AG09309 (cell line): ENCODE data around the gene OXTR.

Experiments
- DNase-seq: peaks from one replicate; pipeline ENCODE4 v3.0.0-alpha.2; 2010; ENCODE audit warnings: low read depth
- H3K4me3 ChIP-seq: 2 replicates; pipeline ENCODE4 v1.5.1; 2011; ENCODE audit warnings: mild to moderate bottlenecking, low read depth, low read length, moderate library complexity; ENCODE audit not compliant: control insufficient read depth
- TF ChIP-seq, protein P1 (sequence below): IDR thresholded peaks from 2 replicates; pipeline ENCODE4 v1.5.1; 2011; ENCODE audit warnings: mild to moderate bottlenecking, low read depth, low read length, inconsistent platforms; ENCODE audit not compliant: insufficient read depth, control insufficient read depth; ENCODE audit errors: missing control alignments

Gene OXTR

DNA sequence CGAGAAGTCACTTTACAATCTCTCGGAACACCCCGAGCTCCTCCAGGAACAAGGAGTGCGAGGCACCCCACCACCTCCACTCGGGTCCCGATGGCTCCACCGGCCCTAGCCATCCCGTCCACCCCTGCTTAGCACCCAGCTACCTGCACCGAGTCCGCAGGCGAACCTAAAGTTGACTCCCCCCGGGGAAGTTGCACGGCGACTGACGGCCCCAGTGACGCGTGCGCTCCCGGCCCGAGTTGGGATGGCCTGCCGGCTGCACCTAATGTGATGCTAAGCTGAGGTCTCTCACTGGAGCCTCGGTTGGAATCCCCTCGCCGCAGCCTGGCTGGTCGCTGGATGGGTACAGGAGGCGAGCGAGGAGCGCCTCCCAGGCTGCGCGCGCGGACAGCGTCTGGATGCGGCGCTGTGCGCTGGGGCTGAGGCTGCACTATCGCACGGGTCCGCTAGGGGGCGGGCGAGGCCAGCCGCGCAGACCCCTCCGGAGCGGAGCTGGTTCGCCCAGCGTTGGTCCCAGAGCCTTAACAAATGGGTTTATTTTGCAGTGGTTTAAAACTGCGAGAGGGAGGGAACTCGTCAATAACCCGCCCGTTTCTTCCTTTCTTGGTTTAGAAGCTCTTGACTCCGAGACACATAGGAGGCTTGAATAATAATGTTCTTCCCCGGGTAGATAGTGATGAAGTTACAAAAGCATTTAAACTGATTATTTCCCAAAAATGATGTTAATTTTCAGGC is at the start of gene OXTR:
Gene OXTR, minus strand, starts transcription at position 526 of the 735 bp plus-strand sequence. CDS start 1,426 bp downstream, outside the sequence.
- H3K4me3 ChIP-seq = peak within 1 kb of the TSS; percentile 98
- peak; percentile 79 for DNase-seq

DNA sequence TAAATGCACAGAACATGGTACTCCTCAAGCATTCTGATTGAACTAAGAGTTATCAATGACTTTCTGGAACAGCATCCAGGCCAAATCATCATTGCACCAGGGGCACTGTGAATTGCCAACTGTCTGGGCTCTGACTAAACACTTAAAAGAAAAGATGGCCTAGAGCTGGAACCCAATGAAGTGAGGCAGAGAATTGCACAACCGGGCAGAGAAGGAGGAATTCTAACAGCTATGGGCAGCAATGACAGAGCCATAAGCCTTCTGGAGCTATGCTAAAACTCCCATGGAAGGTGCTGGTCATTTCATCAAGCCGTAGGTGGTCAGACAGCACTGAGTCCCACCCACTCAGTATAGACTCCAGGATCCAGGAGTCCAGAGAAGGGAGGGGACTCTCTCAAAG is 48.1 kb upstream of the OXTR start:
- DNase-seq = no peak
- TF ChIP-seq, protein P1, sequence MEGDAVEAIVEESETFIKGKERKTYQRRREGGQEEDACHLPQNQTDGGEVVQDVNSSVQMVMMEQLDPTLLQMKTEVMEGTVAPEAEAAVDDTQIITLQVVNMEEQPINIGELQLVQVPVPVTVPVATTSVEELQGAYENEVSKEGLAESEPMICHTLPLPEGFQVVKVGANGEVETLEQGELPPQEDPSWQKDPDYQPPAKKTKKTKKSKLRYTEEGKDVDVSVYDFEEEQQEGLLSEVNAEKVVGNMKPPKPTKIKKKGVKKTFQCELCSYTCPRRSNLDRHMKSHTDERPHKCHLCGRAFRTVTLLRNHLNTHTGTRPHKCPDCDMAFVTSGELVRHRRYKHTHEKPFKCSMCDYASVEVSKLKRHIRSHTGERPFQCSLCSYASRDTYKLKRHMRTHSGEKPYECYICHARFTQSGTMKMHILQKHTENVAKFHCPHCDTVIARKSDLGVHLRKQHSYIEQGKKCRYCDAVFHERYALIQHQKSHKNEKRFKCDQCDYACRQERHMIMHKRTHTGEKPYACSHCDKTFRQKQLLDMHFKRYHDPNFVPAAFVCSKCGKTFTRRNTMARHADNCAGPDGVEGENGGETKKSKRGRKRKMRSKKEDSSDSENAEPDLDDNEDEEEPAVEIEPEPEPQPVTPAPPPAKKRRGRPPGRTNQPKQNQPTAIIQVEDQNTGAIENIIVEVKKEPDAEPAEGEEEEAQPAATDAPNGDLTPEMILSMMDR = no peak
- no peak overlapping the region for H3K4me3 ChIP-seq

More for the DNA sequence above, at the start of gene OXTR:
- TF ChIP-seq, protein P1 = peak; percentile 88

DNA sequence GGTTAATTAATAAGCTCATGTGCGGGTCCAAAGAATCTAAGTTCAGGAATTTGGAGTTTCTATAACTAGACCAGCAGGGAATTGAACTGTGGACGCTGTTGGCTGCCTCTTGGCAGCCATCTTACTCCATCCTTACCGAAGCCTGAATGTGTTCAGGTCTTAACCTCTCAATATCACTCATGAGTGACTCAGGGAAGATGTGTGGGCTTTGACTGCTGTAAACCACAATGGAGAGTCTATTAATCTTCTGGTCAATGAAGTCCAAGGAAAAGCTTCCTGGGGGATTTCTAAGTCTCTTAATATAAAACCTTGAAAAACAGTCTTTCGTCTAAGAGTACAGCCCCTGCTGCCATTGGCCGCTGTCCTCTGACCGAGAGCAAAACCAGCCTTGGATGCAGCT is 46.7 kb upstream of the OXTR start:
- H3K4me3 ChIP-seq = no peak overlapping the region
- DNase-seq = no peak
- TF ChIP-seq, protein P1 = no peak

DNA sequence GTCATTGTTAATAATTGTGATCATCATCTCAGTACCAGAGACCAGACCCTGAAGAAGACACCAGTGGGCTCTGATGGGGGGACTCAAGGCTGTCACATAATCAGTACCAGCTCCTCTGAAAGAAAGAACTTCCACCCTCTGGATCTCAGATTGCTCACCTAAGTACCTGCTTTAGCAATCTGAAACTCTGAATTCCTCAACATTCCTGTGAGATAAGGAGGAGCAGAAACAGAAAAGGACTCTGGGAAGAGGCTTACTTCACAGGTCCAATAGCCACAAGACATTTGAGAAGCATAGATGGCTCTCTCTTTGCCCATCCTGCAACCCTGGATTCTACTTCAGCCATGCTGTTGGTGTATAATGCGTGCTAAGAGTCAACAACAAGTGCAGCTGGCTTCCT is 44.0 kb upstream of the OXTR start:
- TF ChIP-seq, protein P1 = no peak
- DNase-seq = no peak
- no peak overlapping the region for H3K4me3 ChIP-seq

DNA sequence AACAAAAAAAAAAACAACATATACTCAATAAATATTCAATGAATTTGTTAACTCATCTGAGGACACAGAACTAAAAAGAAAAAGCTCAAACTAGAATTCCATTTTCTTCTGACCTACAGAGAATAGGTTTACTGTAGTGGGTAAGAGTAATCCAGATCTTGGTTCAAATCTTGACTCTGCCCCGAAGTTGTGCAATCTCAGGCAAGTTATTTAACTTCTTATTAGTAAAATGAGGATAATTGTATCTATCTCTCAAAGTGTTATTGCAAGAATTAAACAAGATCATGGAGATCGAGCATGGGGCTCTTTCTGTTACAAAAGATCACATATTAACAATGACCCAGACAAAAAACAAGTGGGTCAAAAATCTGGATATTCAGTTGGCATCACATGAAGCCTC is 41.1 kb upstream of the OXTR start:
- TF ChIP-seq, protein P1 = no peak
- H3K4me3 ChIP-seq = no peak overlapping the region
- DNase-seq = no peak

DNA sequence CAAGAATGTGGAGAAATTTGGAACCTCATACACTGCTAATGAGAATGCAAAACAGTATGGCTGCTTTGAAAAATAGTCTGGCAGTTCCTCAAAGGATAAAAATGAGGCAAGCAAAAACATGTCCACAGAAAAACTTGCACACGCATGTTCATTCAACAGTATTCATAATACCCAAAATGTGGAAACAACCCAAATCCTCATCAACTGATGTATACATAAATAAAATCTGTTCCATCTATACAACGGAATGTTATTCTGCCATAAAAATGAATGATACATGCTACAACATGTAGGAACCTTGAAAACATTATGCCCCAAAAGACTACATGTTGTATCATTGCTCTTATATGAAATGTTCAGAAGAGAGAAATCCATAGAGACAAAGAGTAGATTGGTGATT is 36.4 kb upstream of the OXTR start:
- TF ChIP-seq, protein P1 = no peak
- no peak overlapping the region for H3K4me3 ChIP-seq
- no peak for DNase-seq
